ENCODE results near the gene SRRM3. TPM values are rescaled to one million over a fixed set of nuclear protein-coding genes. Genes with fewer than 3 reads are reported as not detected.

SRRM3 gene
- polyA plus RNA-seq, 1 donor (not counting 4 experiments of a cell fraction or from before 2014, with no cell fraction given), result 0.30 TPM

GRCh38 chr7:76318488-76319353, 117.0 kb downstream of the SRRM3 start:
- H3K4me1 ChIP-seq (ENCODE audit: control insufficient read depth, extremely low read depth, insufficient read depth, low read length), result peaks cover 23% of the 10 kb centered on the region
- DNase-seq (ENCODE audit: low read depth, low spot score) (no peak), FAIRE-seq (no peak)
- peak overlapping the region; percentile 82 for H3K27ac ChIP-seq (ENCODE audit: control insufficient read depth, insufficient read depth, low read length)
- peaks cover 4% of the 10 kb centered on the region for H4K20me1 ChIP-seq (ENCODE audit: control insufficient read depth, extremely low read depth, insufficient read depth, low read length)
- dilution Hi-C loops (cut with MboI; ENCODE audit: extremely low pct_ligation_motif_present, low sequenced_read_pairs), result no loop called here
- TF ChIP-seq EZH2 (IDR thresholded peaks at IDR 0.05; ENCODE audit: low read length) (no peak), CTCF (optimal IDR thresholded peaks at IDR 0.05 in 1 of 3, IDR thresholded peaks at IDR 0.05 in 1 of 3, conservative IDR thresholded peaks at IDR 0.05 in 1 of 3; ENCODE audit: extremely low read depth in 1 of 3, insufficient read depth in 2 of 3, low read length in 3 of 3) (peak; percentile 31 to 41 (median 34))
- H3K9ac ChIP-seq (ENCODE audit: control insufficient read depth, extremely low read depth, insufficient read depth, low read length), result peak overlapping the region; percentile 83
- peaks cover 3% of the 10 kb centered on the region for H3K79me2 ChIP-seq (ENCODE audit: control insufficient read depth, insufficient read depth, low read length)
- H3K9me1 ChIP-seq (ENCODE audit: control insufficient read depth, extremely low read depth, insufficient read depth, low read length), result no peaks in the 10 kb centered on the region
- peak overlapping the region; percentile 53 to 86 (median 71) for H3K4me3 ChIP-seq (ENCODE audit: control insufficient read depth in 2 of 3, extremely low read depth in 1 of 3, insufficient read depth in 2 of 3, low read depth in 1 of 3, low read length in 3 of 3)
- H3K9me3 ChIP-seq (ENCODE audit: control insufficient read depth, low read depth, low read length), result no peaks in the 10 kb centered on the region
- no peaks in the 10 kb centered on the region for H3K27me3 ChIP-seq (ENCODE audit: control insufficient read depth, extremely low read depth, insufficient read depth, low read length)
- H3K4me2 ChIP-seq (ENCODE audit: control insufficient read depth, extremely low read depth, insufficient read depth, low read depth, low read length), result peak overlapping the region; percentile 96
- H3K36me3 ChIP-seq (ENCODE audit: control insufficient read depth in 2 of 2, extremely low read depth in 1 of 2, insufficient read depth in 2 of 2, low read length in 2 of 2), result peaks cover 0 to 6% of the 10 kb centered on the region in 2 experiments
- peak overlapping the region; percentile 37 for H2AFZ ChIP-seq (ENCODE audit: control insufficient read depth, low read length)

DNA sequence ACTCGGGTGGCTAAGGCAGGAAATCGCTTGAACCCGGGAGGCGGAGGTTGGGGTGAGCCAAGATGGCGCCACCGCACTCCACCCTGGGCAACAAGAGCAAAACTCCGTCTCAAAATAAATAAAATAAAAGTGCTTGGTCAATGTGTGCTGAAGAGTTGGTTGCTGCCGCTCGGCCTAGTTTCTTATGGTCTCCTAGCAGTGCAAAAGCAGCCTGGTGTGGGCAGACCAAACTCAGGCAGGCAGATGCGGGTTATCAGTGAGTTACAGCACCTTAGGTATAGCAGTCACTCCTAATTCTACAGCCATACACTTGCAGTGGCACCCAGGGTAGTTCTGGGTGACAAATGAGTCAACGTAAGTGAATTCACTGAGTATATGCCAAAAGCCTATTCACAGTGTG, 123.4 kb downstream of the SRRM3 start:
- H3K4me1 ChIP-seq (ENCODE audit: control insufficient read depth, extremely low read depth, insufficient read depth, low read length), result no peaks in the 10 kb centered on the region
- H2AFZ ChIP-seq (ENCODE audit: control insufficient read depth, low read length), result no peak overlapping the region
- no peak overlapping the region for H3K4me2 ChIP-seq (ENCODE audit: control insufficient read depth, extremely low read depth, insufficient read depth, low read depth, low read length)
- DNase-seq (ENCODE audit: low read depth, low spot score) (no peak), FAIRE-seq (no peak)
- H3K4me3 ChIP-seq (ENCODE audit: control insufficient read depth in 2 of 3, extremely low read depth in 1 of 3, insufficient read depth in 2 of 3, low read depth in 1 of 3, low read length in 3 of 3), result no peak overlapping the region
- dilution Hi-C loops (cut with MboI; ENCODE audit: extremely low pct_ligation_motif_present, low sequenced_read_pairs), result no loop called here
- peaks cover 34% of the 10 kb centered on the region for H4K20me1 ChIP-seq (ENCODE audit: control insufficient read depth, extremely low read depth, insufficient read depth, low read length)
- TF ChIP-seq EZH2 (IDR thresholded peaks at IDR 0.05; ENCODE audit: low read length) (no peak), CTCF (optimal IDR thresholded peaks at IDR 0.05 in 1 of 3, IDR thresholded peaks at IDR 0.05 in 1 of 3, conservative IDR thresholded peaks at IDR 0.05 in 1 of 3; ENCODE audit: extremely low read depth in 1 of 3, insufficient read depth in 2 of 3, low read length in 3 of 3) (no peak)
- no peaks in the 10 kb centered on the region for H3K27me3 ChIP-seq (ENCODE audit: control insufficient read depth, extremely low read depth, insufficient read depth, low read length)
- H3K9ac ChIP-seq (ENCODE audit: control insufficient read depth, extremely low read depth, insufficient read depth, low read length), result no peak overlapping the region
- H3K9me1 ChIP-seq (ENCODE audit: control insufficient read depth, extremely low read depth, insufficient read depth, low read length), result no peaks in the 10 kb centered on the region
- no peaks in the 10 kb centered on the region for H3K9me3 ChIP-seq (ENCODE audit: control insufficient read depth, low read depth, low read length)
- peaks cover 59% of the 10 kb centered on the region for H3K79me2 ChIP-seq (ENCODE audit: control insufficient read depth, insufficient read depth, low read length)
- H3K36me3 ChIP-seq (ENCODE audit: control insufficient read depth in 2 of 2, extremely low read depth in 1 of 2, insufficient read depth in 2 of 2, low read length in 2 of 2), result peaks cover 42 to 43% of the 10 kb centered on the region in 2 experiments
- no peak overlapping the region for H3K27ac ChIP-seq (ENCODE audit: control insufficient read depth, insufficient read depth, low read length)
